Inflammatory macrophage treated with lipopolysaccharide for 4 hours (primary cell): ENCODE data around the gene BCL2L1.

ENCODE experiments used
- DNase-seq: peaks from one replicate; pipeline ENCODE4 v3.0.0-alpha.2; 2020

The BCL2L1 gene

GRCh38 chr20:31691646-31692275 lies 30.9 kb downstream of the BCL2L1 start:
- DNase-seq = peak; percentile 36

DNA sequence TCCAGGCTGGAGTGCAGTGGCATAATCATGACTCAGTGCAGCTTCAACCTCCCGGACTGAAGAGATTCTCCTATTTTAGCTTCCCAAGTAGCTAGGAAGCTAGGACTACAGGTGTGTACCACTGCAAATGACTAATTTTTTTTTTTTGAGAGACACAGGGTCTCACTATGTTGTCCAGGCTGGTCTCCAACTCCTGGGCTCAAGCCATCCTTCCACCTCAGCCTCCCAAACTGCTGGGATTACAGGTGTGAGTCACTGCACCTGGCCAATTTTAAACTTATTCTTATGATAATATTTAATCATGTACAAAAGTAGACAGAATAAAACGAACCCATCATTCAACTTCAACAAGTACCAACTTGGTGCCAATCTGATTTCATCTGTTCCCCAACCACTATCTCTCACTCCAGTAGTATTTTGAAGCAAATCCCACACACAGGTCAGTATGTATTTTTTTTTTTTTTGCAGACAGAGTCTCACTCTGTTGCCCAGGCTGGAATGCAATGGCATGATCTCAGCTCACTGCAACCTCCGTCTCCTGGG lies 32.5 kb downstream of the BCL2L1 start:
- DNase-seq = no peak

DNA sequence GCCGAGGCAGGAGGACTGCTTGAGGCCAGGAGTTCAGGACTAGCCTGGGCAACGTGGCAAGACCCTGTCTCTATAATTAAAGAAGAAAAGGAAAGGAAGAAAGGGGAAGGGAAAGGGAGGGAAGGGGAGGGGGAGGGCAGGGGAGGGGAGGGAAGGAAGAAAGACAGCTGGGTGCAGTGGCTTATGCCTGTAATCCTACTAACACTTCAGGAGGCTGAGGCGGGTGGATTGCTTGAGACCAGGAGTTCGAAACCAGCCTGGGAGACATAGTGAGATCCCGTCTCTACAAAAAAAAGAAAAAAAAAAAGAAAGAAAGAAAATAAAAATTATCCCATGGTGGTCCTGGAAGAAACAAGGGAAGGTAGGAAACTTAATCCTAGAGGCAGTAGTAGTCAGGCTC lies 33.5 kb downstream of the BCL2L1 start:
- no peak for DNase-seq

DNA sequence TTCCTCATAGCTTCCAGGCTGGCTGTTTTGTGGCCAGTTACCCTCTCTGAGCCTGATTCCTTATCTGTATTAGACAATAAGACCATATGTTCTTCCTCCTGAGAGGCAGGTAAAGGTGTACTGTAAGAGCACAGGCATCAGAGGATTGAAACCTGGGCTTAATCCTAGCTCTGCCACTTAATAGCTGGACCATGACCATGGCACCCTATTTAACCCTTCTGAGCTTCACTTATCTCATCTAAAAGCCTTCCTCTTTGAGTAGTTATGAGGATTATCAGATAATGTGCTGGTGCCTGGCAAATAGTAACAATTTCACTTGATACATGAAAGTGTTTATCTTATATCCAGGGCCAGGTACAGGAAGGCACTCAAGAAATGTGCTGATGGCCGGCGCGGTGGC lies 34.9 kb downstream of the BCL2L1 start:
- no peak for DNase-seq

- DNase-seq = no peak
These were observed 36.6 kb downstream of the BCL2L1 start for GRCh38 chr20:31685853-31686643.

GRCh38 chr20:31684153-31685015 lies 38.3 kb downstream of the BCL2L1 start:
- DNase-seq = no peak

DNA sequence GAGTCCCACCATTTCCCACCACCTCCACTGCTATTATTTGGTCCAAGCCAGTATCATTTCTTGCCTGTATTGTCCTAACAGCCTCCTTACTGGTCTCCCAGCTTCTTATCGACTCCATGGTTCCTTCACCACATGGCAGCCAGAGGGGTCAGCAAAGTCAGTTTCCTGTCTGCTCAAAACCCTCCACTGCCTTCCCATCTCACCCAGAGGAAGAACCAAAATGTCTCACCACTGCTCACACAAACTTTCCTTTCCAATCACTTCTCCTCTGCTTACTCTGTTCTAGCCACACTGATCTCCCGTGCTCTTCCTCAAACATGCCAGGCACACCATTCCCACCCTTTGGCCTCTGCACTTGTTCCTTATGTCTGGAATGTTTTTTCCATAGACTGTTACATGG lies 39.7 kb downstream of the BCL2L1 start:
- no peak for DNase-seq

- no peak for DNase-seq
These were observed 40.3 kb downstream of the BCL2L1 start for GRCh38 chr20:31682352-31682751.

DNA sequence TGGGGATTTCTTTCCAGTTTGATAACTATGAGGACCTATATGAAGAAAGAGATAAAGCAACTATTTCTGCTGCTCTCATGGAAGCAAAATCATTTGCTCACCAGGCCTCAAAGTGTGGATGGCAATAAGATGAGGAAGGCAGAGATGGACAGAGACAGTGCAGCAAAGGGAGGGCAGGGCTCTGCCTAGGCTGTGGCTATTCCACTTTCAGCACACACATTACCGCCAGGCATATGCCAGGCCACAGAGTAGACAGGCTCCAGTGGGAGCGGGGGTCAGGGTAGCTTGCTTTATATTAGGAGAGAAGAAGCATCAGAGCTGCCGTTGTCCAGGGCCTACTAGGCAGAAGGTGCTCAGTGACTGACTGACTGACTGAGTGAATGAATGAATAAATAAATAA lies 40.9 kb downstream of the BCL2L1 start:
- no peak for DNase-seq

- DNase-seq = no peak
These were observed 41.4 kb downstream of the BCL2L1 start for GRCh38 chr20:31681128-31681727.

GRCh38 chr20:31680286-31681127 lies 42.2 kb downstream of the BCL2L1 start:
- no peak for DNase-seq

- DNase-seq = no peak
These were observed 43.0 kb downstream of the BCL2L1 start for GRCh38 chr20:31679357-31680285.

DNA sequence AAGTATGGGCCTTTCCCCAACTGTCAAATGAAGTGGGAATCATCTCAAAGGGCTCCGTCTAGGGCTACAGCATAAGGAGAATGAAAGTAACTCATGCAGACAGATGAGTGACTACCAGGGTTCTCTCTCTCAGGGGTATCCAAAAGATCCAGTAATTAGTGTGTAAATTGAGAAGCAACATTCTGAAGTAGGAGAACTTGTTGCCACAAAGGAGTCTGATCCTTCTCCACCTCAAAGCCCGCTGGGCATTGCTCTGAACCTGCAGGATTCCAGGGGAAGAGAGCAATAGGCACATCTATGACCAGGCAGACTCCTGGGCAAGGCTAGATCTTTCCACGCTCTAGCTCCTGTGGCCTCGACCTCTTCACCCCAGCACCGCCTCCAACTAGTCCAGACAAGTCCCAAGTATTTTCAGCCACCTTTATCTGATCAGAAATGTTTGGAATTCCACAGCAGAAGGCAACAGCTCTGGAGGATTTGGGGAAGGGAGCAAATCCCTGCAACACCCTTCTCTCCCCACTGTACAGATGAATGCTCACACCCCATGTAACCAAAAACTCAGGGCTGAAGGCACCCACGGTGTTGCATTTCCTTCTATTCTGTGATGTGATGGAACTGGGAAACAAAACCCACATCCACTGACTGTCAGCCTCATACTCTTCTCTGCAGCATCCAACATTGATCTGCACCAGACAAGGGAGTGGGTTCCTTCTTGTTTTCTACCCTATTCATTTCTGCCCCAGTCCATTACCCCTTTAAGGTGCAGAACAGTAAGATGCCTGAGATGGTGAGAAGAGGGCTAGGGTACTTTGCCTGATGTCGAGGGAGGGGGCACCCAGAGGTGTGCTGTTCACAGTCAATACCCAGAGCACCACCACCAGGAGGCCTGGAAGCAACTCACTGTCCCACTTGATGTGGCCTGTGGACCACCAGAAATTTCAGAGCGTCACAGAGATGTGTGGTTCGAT lies 44.0 kb downstream of the BCL2L1 start:
- DNase-seq = no peak

GRCh38 chr20:31677553-31678260 lies 45.0 kb downstream of the BCL2L1 start:
- no peak for DNase-seq

GRCh38 chr20:31676609-31676989 lies 46.1 kb downstream of the BCL2L1 start:
- DNase-seq = no peak

DNA sequence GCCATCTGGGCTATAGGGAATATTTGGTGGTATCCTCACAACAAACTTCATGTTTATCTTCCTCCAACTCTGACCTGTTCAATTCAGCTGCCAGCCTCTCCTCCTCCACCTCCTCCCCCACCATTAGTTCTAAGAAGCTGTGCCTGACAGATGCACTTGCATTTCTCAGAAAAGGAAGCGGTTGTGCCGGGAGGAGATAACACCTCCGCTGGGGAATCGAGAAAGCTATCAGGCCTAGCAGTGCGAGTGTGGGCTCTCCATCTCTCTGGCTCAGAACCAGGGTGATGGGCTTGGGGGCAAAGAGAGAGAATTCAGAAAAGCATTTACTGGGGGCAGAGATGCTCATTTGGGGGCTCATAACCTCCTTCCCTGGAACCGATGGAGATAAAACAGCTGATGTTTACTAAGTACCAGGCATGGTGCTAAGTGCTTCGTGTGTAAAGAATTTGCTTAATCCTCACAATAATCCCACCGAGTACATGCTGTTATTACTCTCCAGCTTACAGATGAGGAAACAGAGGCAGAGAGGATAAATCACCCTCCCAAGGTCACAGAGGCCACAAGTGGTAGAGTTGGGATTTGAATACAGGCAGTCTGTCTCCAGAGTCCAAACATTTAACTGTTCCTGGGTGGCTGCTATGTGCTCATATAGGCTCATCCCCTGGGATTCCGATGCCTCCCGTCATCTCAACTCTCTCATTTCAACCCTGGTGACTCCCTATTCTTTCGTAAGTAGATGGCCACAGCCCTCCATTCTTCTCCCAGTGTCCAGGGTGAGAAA lies 46.6 kb downstream of the BCL2L1 start:
- no peak for DNase-seq

GRCh38 chr20:31674895-31675827 lies 47.5 kb downstream of the BCL2L1 start:
- DNase-seq = peak; percentile 97
